Astrocyte of the spinal cord (primary cell): ENCODE results near the gene PLA2G6.

Experiments
- DNase-seq: peaks from one replicate; pipeline ENCODE4 v3.0.0; 2011; ENCODE audit warnings: low read depth, low spot score
- H3K4me3 ChIP-seq: 2 replicates; pipeline ENCODE4 v1.5.1; 2011; ENCODE audit warnings: low read depth, mild to moderate bottlenecking, low read length, moderate library complexity
- in situ Hi-C: cut with HindIII; loops from 2 replicates; pipeline ENCODE4 v1.10.0; 2017; ENCODE audit warnings: low sequenced_read_pairs
- TF ChIP-seq, protein P1 (sequence below): IDR thresholded peaks from 2 replicates; pipeline ENCODE4 v1.5.1; 2012; ENCODE audit warnings: low read depth, mild to moderate bottlenecking, low read length, inconsistent platforms

Gene PLA2G6

DNA sequence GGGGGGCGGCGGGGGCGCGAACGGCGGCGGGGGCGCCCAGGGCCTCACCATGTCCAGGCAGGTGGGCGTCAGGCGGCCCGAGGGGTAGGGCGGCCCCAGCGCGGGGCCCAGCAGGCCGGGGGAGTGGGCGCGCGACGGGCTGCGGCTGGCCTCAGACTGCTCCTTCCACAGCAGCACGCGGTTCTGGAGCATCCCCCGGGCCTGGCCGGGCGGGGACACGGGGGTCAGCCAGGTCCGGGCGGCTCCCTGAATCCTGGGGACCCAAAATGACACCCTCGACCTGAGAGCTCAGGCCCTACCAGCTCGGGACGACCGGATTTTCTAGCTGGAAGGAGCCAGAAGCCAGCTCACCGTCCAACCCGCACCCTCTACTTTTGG, 92.2 kb downstream of the PLA2G6 start:
- no peak overlapping the region for H3K4me3 ChIP-seq
- TF ChIP-seq, protein P1, sequence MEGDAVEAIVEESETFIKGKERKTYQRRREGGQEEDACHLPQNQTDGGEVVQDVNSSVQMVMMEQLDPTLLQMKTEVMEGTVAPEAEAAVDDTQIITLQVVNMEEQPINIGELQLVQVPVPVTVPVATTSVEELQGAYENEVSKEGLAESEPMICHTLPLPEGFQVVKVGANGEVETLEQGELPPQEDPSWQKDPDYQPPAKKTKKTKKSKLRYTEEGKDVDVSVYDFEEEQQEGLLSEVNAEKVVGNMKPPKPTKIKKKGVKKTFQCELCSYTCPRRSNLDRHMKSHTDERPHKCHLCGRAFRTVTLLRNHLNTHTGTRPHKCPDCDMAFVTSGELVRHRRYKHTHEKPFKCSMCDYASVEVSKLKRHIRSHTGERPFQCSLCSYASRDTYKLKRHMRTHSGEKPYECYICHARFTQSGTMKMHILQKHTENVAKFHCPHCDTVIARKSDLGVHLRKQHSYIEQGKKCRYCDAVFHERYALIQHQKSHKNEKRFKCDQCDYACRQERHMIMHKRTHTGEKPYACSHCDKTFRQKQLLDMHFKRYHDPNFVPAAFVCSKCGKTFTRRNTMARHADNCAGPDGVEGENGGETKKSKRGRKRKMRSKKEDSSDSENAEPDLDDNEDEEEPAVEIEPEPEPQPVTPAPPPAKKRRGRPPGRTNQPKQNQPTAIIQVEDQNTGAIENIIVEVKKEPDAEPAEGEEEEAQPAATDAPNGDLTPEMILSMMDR, result no peak
- no peak for DNase-seq
- in situ Hi-C loops, result no loop called here

DNA sequence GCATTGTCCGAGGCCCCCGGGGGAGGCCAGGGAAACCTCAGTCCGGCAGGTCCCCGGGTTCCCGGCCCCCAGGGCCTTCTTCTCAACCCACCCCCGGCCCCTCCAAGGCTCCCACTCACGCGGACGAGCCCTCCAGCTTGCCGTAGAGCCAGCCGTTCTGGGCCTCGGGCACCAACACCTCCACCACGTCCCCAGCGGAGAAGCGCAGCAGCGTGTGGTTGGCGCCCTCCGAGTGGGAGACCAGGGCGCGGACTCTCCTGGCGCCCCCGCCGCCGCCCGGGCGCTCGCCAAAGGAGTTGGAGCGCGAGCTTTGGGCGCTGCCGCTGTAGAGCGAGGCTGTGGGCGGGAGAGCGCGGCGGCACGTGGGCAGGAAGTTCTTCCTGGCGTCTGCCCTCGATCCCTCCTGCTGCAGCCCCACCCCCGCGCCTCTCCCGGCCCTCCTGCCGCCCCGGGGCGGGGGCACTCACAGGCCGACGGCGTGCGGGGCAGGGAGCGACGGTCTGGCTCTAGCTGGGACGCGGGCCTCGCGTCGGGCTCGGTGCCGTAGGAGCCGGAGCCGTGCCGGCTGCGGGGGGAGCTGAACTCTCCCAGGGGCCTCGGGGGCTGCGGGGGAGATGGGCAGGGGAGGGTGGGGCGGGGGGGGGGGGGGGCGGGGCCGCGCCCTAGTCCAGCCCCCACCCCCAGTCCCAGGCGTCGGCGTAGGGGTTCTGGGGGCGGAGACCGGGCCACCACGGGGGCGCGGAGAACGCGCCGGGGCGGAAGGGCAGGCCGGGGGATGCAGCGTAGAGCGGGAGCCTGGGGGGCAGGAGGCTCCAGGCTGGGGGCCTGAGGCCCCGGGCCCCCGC, 92.8 kb downstream of the PLA2G6 start:
- DNase-seq, result no peak
- in situ Hi-C loops, result no loop called here
- TF ChIP-seq, protein P1, result no peak
- H3K4me3 ChIP-seq, result no peak overlapping the region

DNA sequence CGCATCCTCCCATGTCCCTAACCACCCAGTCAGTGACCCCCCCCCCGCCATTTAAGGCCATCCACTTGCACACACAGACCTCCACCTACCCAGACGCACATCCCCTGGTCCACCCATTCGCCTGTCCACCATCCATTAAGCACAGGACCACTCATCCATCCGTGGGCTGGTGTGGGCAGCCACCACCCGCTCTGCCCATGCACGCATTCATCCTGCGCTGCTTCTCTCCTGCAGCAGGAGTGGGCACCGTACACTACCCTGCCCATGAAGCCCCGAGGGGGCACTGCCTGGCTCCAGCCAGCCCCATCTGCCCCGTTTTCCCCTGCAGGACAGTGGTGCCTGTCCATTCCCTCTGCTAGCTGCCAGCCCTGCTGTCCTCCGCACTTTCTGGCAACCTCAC, 93.8 kb downstream of the PLA2G6 start:
- no peak overlapping the region for H3K4me3 ChIP-seq
- TF ChIP-seq, protein P1, result no peak
- DNase-seq, result no peak
- in situ Hi-C loops, result no loop called here

DNA sequence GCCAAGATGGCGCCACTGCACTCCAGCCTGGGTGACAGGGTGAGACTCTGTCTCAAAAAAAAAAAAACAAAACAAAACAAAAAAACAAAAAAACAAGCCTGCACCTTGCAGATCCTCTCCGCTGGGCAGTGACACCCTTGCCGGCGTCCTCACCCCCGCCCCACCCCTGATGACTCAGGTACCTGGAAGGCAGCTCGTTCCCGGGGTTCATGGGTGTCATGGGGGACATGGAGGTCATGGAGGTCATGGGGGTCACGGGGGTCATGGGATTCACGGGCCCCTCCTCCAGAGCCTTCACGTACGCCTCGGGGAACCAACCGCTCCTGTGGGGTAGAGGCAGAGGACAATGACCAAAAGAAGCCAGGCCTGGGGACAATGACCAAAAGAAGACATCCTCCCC, 94.7 kb downstream of the PLA2G6 start:
- TF ChIP-seq, protein P1, result no peak
- in situ Hi-C loops, result no loop called here
- H3K4me3 ChIP-seq, result no peak overlapping the region
- no peak for DNase-seq

DNA sequence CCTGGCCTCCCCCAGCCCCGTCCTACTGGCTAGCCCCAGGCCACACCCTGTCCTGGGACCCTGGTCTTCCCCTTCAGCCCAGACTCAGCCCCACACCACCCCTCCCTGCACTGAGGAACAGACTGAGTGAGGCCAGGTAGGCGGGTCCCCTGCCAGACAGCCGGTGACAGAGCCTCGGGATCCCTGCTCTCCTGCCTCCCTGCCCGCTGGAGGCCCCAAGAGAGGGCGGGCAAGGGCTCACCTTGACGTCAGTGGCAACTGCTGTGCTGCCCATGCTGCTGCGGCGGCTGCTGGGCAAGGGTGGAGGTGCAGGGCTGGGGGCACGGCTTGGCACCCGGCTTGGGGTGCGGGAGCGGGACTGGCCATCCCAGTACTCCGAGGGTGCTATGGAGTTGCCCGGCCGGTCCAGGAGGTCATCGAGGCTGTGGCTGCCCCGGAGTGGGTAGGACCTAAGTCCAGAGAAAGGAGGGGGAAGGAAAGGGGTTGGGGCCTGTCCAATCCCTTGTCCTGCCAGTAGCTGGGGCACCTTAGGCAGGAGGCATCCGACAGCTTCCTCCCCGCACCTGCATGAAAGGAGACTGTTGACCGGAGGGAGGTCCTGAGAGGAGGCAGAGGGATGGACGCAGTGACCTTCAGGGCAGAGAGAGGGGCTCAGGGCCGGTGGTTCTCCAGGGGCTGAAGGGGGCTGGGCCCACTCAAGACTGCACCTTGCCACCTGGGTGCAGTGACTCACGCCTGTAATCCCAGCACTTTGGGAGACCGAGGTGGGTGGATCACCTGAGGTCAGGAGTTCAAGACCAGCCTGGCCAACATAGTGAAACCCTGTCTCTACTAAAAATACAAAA, 95.4 kb downstream of the PLA2G6 start:
- H3K4me3 ChIP-seq, result no peak overlapping the region
- TF ChIP-seq, protein P1, result no peak
- no peak for DNase-seq
- in situ Hi-C loops, result no loop called here

DNA sequence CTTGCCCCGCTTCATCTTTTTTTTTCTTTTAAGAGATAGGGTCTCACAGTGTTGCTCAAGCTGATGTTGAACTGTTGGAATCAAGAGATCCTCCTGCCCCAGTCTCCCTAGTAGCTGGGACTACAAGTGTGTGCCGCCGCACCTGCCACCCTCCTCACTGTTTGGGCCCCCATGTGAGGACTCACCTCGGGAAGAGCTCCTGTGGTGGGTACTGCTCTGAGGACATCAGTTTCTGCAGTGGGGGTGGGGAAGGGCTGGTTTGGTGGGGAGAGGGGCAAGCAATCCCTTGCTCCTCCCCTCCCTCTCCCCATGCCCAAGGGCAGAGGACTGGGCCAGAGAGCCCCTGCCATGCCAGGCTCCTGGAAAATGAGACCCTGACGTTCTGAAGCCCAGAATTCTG, 96.1 kb downstream of the PLA2G6 start:
- TF ChIP-seq, protein P1, result no peak
- in situ Hi-C loops, result no loop called here
- DNase-seq, result no peak
- H3K4me3 ChIP-seq, result no peak overlapping the region
